Measurements from ENCODE around the gene GNB4. TPM values are rescaled to one million over a fixed set of nuclear protein-coding genes. Genes with fewer than 3 reads are reported as not detected.

GNB4 gene
- total and polyA plus RNA-seq, 2 donors from 2014 or later, result 3.9 to 31.0 TPM

DNA sequence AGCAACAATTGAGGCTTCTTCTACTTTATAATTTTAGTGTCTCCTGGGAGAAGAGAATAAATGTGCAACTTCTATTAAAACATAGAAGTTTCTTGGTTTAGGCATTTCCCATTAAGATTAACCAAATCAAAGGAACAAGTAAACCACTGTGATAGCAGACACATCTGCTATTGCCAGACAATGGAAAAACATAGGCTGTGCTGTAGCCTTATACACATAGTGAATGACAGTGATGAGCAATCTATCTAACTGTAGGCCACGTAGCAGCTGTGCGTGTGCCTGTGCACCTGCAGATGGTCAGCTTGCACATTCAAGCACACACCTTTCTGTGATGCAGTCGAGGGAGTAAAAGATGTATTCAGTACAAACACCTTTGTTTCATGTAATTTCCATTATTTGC is 32.7 kb downstream of the GNB4 start:
- TF ChIP-seq, protein P1, sequence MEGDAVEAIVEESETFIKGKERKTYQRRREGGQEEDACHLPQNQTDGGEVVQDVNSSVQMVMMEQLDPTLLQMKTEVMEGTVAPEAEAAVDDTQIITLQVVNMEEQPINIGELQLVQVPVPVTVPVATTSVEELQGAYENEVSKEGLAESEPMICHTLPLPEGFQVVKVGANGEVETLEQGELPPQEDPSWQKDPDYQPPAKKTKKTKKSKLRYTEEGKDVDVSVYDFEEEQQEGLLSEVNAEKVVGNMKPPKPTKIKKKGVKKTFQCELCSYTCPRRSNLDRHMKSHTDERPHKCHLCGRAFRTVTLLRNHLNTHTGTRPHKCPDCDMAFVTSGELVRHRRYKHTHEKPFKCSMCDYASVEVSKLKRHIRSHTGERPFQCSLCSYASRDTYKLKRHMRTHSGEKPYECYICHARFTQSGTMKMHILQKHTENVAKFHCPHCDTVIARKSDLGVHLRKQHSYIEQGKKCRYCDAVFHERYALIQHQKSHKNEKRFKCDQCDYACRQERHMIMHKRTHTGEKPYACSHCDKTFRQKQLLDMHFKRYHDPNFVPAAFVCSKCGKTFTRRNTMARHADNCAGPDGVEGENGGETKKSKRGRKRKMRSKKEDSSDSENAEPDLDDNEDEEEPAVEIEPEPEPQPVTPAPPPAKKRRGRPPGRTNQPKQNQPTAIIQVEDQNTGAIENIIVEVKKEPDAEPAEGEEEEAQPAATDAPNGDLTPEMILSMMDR (IDR thresholded peaks at IDR 0.05; ENCODE audit: borderline replicate concordance, extremely low read depth, insufficient read depth), result no peak
- H3K4me3 ChIP-seq (ENCODE audit: low read length in 3 of 3), result no peak overlapping the region
- no peaks in the 10 kb centered on the region for H3K9me3 ChIP-seq (ENCODE audit: control insufficient read depth in 2 of 3, insufficient read depth in 1 of 3, low read length in 3 of 3)
- no peak overlapping the region for H3K27ac ChIP-seq (ENCODE audit: low read depth in 2 of 2, low read length in 2 of 2)
- FAIRE-seq (no peak), DNase-seq (no peak)
- H3K9ac ChIP-seq (ENCODE audit: low read length in 3 of 3), result no peak overlapping the region
- intact Hi-C loops (cut with DNase I), result no loop called here
- no peaks in the 10 kb centered on the region for H3K27me3 ChIP-seq (ENCODE audit: control insufficient read depth, insufficient read depth, low read length)
- H3K4me1 ChIP-seq (ENCODE audit: control insufficient read depth in 2 of 3, insufficient read depth in 2 of 3, low read depth in 1 of 3, low read length in 3 of 3), result no peaks in the 10 kb centered on the region
- H3K36me3 ChIP-seq (ENCODE audit: control insufficient read depth in 2 of 3, insufficient read depth in 3 of 3, low read length in 3 of 3), result peaks cover 0 to 5% (median 2%) of the 10 kb centered on the region in 3 donors

DNA sequence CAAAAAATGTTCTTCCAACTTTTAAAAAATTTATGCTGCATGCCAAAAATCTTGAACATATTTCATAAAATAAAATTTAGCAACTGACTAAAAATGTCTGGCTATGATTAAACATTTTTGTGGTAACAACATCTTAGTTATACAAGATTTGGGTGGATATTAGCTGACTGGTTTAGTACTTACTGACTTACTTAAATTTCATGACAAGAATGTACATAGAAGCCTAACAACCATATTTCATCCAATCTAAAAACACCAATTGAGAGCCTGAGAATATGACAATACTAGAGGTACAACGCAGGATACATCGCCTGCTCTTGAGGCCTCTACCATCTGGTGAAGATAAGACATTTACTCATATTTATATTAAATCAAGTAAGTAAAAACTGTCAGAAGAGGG is 34.6 kb downstream of the GNB4 start:
- no peak for DNase-seq
- FAIRE-seq, result peak; percentile 46
- Histone ChIP-seq H3K27me3 (ENCODE audit: control insufficient read depth, insufficient read depth, low read length) (no peaks in the 10 kb centered on the region), H3K9me3 (ENCODE audit: control insufficient read depth in 2 of 3, insufficient read depth in 1 of 3, low read length in 3 of 3) (no peaks in the 10 kb centered on the region), H3K4me1 (ENCODE audit: control insufficient read depth in 2 of 3, insufficient read depth in 2 of 3, low read depth in 1 of 3, low read length in 3 of 3) (no peaks in the 10 kb centered on the region), H3K36me3 (ENCODE audit: control insufficient read depth in 2 of 3, insufficient read depth in 3 of 3, low read length in 3 of 3) (peaks cover 0 to 5% (median 2%) of the 10 kb centered on the region in 3 donors), H3K27ac (ENCODE audit: low read depth in 2 of 2, low read length in 2 of 2) (no peak overlapping the region), H3K4me3 (ENCODE audit: low read length in 3 of 3) (no peak overlapping the region), H3K9ac (ENCODE audit: low read length in 3 of 3) (no peak overlapping the region)
- TF ChIP-seq, protein P1 (IDR thresholded peaks at IDR 0.05; ENCODE audit: borderline replicate concordance, extremely low read depth, insufficient read depth), result no peak
- intact Hi-C loops (cut with DNase I), result no loop called here

DNA sequence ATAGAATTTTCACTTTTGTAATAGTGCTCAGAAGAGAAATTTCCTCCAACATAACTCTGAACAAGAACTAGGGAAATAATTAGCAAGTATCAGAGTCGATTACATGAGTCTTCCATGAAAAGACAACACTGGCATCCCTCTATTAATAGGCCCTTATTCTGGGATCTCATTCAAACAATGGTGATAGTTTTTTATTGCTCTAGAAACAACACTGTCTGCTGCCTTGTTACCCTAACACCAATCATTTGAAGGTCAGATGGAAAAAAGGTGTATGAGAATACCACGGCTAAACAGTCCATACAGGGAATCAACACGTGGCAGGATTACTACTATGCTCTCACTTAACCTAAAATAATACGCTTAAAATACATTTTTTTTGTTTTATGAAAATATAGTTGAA is 35.9 kb downstream of the GNB4 start:
- intact Hi-C loops (cut with DNase I), result no loop called here

More for the DNA sequence above, 35.9 kb downstream of the GNB4 start:
- H3K9ac ChIP-seq (ENCODE audit: low read length in 3 of 3), result no peak overlapping the region
- H3K36me3 ChIP-seq (ENCODE audit: control insufficient read depth in 2 of 3, insufficient read depth in 3 of 3, low read length in 3 of 3), result peaks cover under 1 to 5% (median 2%) of the 10 kb centered on the region in 3 donors
- H3K27ac ChIP-seq (ENCODE audit: low read depth in 2 of 2, low read length in 2 of 2), result no peak overlapping the region
- H3K4me3 ChIP-seq (ENCODE audit: low read length in 3 of 3), result no peak overlapping the region
- FAIRE-seq, result peak; percentile 38
- H3K9me3 ChIP-seq (ENCODE audit: control insufficient read depth in 2 of 3, insufficient read depth in 1 of 3, low read length in 3 of 3), result no peaks in the 10 kb centered on the region
- DNase-seq, result no peak
- H3K27me3 ChIP-seq (ENCODE audit: control insufficient read depth, insufficient read depth, low read length), result no peaks in the 10 kb centered on the region
- TF ChIP-seq, protein P1 (IDR thresholded peaks at IDR 0.05; ENCODE audit: borderline replicate concordance, extremely low read depth, insufficient read depth), result no peak
- H3K4me1 ChIP-seq (ENCODE audit: control insufficient read depth in 2 of 3, insufficient read depth in 2 of 3, low read depth in 1 of 3, low read length in 3 of 3), result no peaks in the 10 kb centered on the region
